ENCODE data around the gene PPP1R13L. TPM values are rescaled to one million over a fixed set of nuclear protein-coding genes. Genes with fewer than 3 reads are reported as not detected.

Gene PPP1R13L
- total RNA-seq, 4 donors from 2014 or later: 0.51 to 30.2 (median 3.0) TPM

- TF ChIP-seq POLR2A (IDR thresholded peaks at IDR 0.05): no peak
- TF ChIP-seq CTCF (IDR thresholded peaks at IDR 0.05): no peak
- Histone ChIP-seq H3K36me3 (no peaks in the 10 kb centered on the region), H3K27ac (no peak overlapping the region), H3K9me3 (no peaks in the 10 kb centered on the region), H3K4me3 (no peak overlapping the region), H3K4me1 (no peaks in the 10 kb centered on the region), H3K27me3 (peaks cover 0 to 8% of the 10 kb centered on the region in 2 donors)
- no peak for DNase-seq
- intact Hi-C loops (cut with DNase I; ENCODE audit: low total_unique reads): no loop called here
Observed at GRCh38 chr19:45391346-45391745, 13.5 kb downstream of the PPP1R13L start.

GRCh38 chr19:45385392-45386221 is 19.3 kb downstream of the PPP1R13L start:
- no peaks in the 10 kb centered on the region for H3K4me1 ChIP-seq
- DNase-seq: no peak
- H3K36me3 ChIP-seq: no peaks in the 10 kb centered on the region
- intact Hi-C loops (cut with DNase I; ENCODE audit: low total_unique reads): no loop called here
- no peak for TF ChIP-seq POLR2A (IDR thresholded peaks at IDR 0.05)
- TF ChIP-seq CTCF (IDR thresholded peaks at IDR 0.05): no peak
- no peaks in the 10 kb centered on the region for H3K9me3 ChIP-seq
- H3K27me3 ChIP-seq: peaks cover 10 to 20% of the 10 kb centered on the region in 2 donors
- H3K27ac ChIP-seq: no peak overlapping the region
- no peak overlapping the region for H3K4me3 ChIP-seq

- DNase-seq: no peak
- Histone ChIP-seq H3K9me3 (no peaks in the 10 kb centered on the region), H3K27me3 (peaks cover 10 to 20% of the 10 kb centered on the region in 2 donors), H3K4me1 (no peaks in the 10 kb centered on the region), H3K27ac (no peak overlapping the region), H3K36me3 (no peaks in the 10 kb centered on the region), H3K4me3 (no peak overlapping the region)
- TF ChIP-seq POLR2A (IDR thresholded peaks at IDR 0.05): no peak
- no peak for TF ChIP-seq CTCF (IDR thresholded peaks at IDR 0.05)
- intact Hi-C loops (cut with DNase I; ENCODE audit: low total_unique reads): no loop called here
Observed at GRCh38 chr19:45382426-45382825, 22.4 kb downstream of the PPP1R13L start.

GRCh38 chr19:45380107-45380506 is 24.8 kb downstream of the PPP1R13L start:
- Histone ChIP-seq H3K27me3 (peaks cover 2 to 3% of the 10 kb centered on the region in 2 donors), H3K27ac (no peak overlapping the region), H3K4me1 (no peaks in the 10 kb centered on the region), H3K4me3 (no peak overlapping the region), H3K36me3 (no peaks in the 10 kb centered on the region), H3K9me3 (no peaks in the 10 kb centered on the region)
- TF ChIP-seq CTCF (IDR thresholded peaks at IDR 0.05) (no peak), POLR2A (IDR thresholded peaks at IDR 0.05) (no peak)
- intact Hi-C loops (cut with DNase I; ENCODE audit: low total_unique reads): no loop called here
- DNase-seq: no peak

GRCh38 chr19:45376045-45376724 is 28.7 kb downstream of the PPP1R13L start:
- H3K36me3 ChIP-seq: no peaks in the 10 kb centered on the region
- no peaks in the 10 kb centered on the region for H3K4me1 ChIP-seq
- TF ChIP-seq CTCF (IDR thresholded peaks at IDR 0.05) (no peak), POLR2A (IDR thresholded peaks at IDR 0.05) (no peak)
- H3K9me3 ChIP-seq: no peaks in the 10 kb centered on the region
- H3K27me3 ChIP-seq: no peaks in the 10 kb centered on the region
- intact Hi-C loops (cut with DNase I; ENCODE audit: low total_unique reads): no loop called here
- peak; percentile 64 to 66 for DNase-seq
- H3K4me3 ChIP-seq: no peak overlapping the region
- H3K27ac ChIP-seq: peak overlapping the region; percentile 21 to 60

Measured in uterus (tissue), 4 donors.